NCI-H526 (cell line): ENCODE data around the gene CFAP298.

Experiments
- DNase-seq, 2 experiments: peaks; one replicate each; lab custom pipeline; 2025; lab: John Stamatoyannopoulos, UW

Gene CFAP298

GRCh38 chr21:32599091-32599490 lies 13.1 kb downstream of the CFAP298 start:
- no peak for DNase-seq

GRCh38 chr21:32597205-32597604 lies 15.0 kb downstream of the CFAP298 start:
- DNase-seq = peak; percentile 83 to 84

DNA sequence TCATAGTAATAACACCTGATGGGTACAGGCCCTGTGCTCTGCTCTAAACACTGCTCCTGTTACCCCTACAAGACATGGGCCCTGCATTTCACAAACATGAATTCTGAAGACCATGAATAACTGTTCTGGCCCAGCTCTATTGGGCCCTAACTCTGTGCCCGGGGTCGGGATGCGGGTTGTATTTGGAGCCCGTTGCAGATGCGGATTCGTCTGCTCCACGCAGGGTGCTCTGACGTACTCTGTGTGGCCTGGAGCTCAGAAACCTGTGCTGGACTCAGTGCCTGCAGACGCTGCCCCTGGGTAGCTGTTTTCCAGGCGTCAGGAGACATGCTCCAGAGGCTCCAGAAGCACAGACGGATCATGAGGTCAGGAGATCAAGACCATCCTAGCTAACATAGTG lies 16.7 kb downstream of the CFAP298 start:
- no peak for DNase-seq

GRCh38 chr21:32593690-32594089 lies 18.5 kb downstream of the CFAP298 start:
- no peak for DNase-seq

DNA sequence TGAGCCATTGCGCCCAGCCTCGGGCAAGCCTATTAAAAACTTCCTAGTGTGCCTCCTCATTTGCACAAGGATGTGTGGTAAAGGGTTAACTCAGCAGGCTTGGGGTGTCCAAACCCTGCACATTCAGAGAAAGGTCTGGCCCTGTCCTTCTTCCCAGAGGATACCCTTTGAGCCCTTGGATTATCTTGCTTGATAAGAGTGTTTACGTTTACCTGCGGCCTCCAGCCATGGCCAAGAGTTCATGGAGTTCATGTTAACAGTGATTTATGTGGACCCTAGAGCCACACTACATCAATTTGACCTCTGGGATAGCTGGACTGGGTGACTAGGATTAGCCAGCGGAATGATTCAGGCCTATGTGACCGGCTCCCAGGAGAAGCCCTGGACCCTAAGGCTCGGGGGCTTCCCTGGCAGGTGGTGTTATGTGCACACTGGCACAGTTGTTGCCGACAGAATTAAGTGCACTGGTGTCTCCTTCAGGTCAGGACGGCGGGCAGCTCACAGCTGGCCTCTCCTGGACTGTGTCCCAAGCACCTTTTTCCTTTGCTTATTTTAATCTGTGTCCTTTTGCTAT lies 19.2 kb downstream of the CFAP298 start:
- DNase-seq = no peak

- DNase-seq = no peak
These were observed 22.0 kb downstream of the CFAP298 start for GRCh38 chr21:32590130-32590529.

DNA sequence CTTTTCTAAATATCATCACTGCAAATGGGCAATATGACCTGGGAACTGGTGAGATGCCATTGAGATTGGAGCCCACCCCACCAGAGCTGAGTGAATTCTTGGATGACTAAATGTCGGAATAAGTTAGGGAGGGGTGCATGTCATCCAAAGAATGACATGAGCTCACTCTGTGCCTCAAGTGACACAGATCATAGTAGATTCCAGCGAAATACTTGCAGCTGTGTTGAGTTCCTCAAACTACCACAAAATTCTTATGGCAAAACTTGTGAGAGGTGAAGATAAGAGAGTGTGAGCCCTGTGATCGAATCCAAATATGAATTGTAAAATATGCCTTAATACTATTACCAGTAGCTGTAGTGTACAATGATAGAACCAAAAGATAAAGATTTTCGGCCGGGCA lies 24.5 kb downstream of the CFAP298 start:
- no peak for DNase-seq

- DNase-seq = no peak
These were observed 25.1 kb downstream of the CFAP298 start for GRCh38 chr21:32587120-32587519.

DNA sequence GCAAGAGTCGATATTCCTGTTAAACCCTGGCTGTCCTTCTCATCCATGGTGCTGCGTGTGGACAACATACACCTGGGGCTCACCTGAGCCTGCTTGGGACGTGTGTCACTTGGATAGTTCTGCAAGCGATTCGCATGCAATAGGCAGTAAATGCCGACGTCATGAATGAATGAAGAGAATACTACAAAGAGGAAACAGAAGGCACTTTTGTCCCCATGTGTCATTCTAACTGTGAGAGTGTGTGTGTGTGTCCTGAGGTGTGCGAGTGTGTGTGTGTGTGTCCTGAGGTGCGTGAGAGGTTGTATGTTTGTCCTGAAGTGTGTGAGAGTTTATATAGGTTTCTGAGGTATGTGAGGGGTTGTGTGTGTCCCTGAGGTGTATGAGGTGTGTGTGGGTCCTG lies 26.2 kb downstream of the CFAP298 start:
- DNase-seq = no peak

- DNase-seq = no peak
These were observed 27.0 kb downstream of the CFAP298 start, which contains the start of gene TCP10L for GRCh38 chr21:32585042-32585710. Gene TCP10L (minus strand): TSS chr21:32585523. CDS start chr21:32584304, 1,219 bp downstream.

DNA sequence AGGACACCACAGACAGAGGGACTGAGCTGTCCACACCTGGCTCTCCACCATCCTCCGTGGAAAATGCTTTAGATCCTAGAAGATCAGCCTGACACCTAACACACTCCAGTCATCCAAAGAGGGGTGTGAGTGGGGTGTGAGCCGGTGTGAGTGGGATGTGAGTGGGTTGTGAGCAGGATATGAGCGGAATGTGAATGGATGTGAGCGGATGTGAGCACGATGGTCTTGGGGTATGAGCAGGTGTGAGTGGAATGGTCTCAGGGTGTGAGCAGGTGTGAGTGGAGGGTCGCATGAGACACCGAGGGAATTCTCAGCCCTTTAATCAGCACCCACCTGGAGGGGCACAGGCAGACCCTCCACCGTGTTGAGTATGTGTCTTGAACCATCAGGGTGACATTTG lies 27.7 kb downstream of the CFAP298 start:
- no peak for DNase-seq

GRCh38 chr21:32581732-32582131 lies 30.4 kb downstream of the CFAP298 start:
- DNase-seq = no peak

GRCh38 chr21:32580949-32581348 lies 31.2 kb downstream of the CFAP298 start:
- no peak for DNase-seq

DNA sequence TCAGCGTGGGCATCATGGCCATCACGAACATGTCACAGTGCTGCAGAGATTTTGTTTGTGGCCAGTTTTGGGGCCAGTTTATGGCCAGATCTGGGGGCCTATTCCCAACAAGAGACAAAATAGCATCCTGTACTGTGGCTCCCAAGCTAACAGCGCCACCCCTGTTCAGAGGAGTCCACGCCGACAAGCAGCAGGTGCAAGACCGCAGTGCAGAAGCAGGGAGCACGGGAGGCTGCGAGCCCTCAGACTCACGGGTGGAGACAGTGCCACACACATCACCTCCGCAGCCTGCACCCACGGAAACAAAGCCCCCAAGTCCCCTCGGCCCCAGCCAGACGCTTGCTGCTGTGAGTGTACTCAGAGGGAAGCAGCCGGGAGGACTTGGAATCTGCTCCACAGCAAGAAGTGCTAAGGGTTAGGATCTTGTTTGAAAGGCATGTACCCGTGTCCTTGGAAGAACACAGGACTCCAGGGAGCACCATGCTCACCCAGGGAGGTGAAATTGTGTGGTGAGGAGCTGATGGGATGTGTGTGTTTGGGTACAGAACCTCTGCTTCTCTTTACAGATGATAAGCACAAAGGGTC lies 34.0 kb downstream of the CFAP298 start:
- DNase-seq = peak in 1 of 2 experiments; percentile 51

DNA sequence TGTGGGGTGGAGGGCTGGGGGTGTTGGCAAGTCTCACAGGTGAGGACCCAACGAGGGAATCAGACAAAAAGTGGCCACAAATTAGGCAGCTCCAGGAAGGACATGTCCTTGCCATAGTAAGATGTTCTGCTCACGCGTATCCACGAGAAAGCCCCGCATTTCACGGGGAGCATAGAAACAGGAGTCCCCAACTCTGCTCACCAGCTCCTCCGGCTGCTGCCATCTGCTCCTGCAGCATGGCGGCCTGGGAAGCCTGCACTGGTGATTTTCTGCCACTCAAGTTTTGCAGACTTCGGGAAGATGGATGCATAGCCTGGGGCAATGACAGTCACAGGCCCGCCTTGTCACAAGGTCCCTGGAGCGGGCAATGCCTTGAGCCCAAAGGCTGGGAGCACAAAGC lies 36.2 kb downstream of the CFAP298 start:
- DNase-seq = no peak

DNA sequence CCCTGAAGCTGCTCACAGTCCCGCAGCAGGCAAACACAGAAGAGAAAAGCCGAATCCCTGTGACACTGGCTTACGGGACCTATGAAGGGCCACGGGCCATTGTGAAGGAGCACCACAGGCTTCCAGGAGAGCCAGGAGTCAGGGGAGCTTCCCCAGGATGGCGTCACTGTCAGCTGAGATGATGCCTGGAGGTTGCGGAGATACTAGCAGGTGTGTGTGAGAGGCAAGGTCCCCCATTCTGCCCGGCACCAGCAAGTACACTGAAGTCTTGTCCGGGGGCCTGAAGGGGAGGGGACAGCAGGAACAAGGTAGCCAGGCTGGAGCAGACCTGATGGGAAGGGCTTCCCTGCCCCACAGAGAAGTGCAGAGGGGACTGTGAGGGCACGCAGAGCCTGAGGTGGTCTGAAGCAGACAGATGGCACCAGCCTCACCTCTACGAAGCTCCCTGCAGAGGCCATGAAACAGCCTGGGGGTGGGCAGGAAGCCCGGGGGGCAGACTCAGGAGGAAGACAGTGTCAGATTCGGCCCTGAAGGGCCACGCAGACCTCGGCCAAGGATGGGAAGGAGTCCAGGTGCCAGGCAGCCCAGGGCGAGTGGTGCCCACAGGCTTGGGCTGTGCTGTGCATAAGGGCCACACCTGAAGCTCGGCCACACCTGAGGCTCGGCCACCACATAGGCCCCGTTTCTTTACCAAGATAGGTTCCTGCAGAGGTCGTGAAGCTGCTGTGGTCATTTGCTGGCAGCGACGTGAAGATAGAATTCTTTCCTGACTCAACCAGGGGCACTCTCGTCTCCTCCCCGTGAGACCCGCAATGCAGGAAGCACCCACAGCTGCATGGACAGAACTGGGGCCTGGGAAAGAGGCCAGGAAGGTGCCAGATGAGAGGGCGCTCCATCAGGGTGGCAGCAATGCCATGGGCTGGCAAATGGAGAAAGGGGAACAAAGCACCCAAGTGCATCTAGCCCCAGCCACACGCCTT lies 36.9 kb downstream of the CFAP298 start:
- DNase-seq = no peak

- DNase-seq = peak; percentile 90 to 95
These were observed 39.4 kb downstream of the CFAP298 start for GRCh38 chr21:32572574-32573420.

DNA sequence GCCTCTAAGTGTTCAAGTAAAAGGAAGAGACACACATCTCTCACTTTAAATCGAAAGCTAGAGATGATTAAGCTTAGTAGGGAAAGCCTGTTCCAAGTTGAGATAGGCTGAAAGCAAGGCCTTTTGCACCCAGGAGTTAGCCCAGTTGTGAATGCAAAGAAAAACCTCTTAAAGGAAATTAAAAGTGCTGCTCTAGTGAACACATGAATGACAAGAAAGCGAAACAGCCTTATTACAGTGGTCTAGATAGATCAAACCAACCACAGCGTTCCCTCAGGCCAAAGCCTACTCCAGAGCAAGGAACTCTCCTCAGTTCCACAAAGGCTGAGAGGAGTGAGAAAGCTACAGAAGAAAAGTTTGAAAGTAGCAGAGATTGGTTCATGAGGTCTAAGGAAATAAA lies 41.7 kb downstream of the CFAP298 start:
- no peak for DNase-seq

DNA sequence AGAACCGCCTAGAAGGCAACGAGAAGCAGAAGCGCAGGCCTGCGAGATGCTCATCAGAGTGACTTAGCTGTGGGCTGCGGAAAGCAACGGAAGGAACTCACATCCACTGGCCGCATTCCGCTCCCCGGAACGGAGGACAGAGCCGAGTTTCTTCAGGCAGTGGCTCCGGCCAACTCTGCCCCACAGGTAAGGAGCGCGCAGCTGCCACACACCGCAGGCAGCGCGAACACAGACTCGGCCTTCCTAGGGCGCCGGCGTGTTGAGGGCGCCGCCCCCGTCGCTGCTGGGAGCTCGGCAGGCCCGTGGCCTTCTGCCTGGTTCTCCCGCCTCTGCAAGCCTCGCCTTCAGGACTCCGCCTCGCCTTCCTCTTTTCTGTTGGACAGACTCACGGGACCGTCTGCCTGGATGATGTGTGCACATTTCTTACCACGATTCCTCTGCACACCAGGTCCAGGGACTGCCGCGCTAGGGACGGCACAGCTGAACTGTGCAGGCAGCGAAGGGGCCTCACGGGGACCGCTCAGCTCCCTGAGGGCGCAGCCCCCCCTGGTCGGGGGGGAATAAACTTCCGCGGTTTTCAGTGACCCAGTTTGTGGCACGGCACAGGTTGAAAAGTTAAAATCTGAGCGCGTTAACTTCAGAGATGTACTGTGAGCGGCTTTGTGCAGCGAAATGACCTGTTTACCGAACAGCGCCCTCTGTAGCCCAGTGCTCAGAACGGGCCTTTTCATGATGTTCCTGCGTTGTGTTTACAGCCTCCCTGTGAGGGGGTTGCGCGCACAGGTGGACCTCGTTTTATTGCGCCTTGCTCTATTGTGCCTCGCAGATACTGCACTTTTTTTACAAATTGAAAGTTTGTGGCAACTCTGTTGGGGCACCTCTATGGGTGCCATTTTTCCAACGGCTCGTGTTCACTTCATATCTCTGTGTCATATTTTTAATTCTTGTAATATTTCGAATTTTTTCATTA lies 42.6 kb downstream of the CFAP298 start:
- DNase-seq = peak; percentile 69 to 91

GRCh38 chr21:32567626-32568025 lies 44.6 kb downstream of the CFAP298 start:
- peak; percentile 8 to 20 for DNase-seq
